Measurements from ENCODE around the gene GRIN2A. TPM values are rescaled to one million over a fixed set of nuclear protein-coding genes. Genes with fewer than 3 reads are reported as not detected.

The GRIN2A gene
- total and polyA plus RNA-seq, 2 of the 13 experiments (the other 11 are each of a cell fraction or from before 2014, with no cell fraction given) = not detected

GRCh38 chr16:10076037-10076436 is 106.2 kb downstream of the GRIN2A start (continued):
- TF ChIP-seq, protein P1, sequence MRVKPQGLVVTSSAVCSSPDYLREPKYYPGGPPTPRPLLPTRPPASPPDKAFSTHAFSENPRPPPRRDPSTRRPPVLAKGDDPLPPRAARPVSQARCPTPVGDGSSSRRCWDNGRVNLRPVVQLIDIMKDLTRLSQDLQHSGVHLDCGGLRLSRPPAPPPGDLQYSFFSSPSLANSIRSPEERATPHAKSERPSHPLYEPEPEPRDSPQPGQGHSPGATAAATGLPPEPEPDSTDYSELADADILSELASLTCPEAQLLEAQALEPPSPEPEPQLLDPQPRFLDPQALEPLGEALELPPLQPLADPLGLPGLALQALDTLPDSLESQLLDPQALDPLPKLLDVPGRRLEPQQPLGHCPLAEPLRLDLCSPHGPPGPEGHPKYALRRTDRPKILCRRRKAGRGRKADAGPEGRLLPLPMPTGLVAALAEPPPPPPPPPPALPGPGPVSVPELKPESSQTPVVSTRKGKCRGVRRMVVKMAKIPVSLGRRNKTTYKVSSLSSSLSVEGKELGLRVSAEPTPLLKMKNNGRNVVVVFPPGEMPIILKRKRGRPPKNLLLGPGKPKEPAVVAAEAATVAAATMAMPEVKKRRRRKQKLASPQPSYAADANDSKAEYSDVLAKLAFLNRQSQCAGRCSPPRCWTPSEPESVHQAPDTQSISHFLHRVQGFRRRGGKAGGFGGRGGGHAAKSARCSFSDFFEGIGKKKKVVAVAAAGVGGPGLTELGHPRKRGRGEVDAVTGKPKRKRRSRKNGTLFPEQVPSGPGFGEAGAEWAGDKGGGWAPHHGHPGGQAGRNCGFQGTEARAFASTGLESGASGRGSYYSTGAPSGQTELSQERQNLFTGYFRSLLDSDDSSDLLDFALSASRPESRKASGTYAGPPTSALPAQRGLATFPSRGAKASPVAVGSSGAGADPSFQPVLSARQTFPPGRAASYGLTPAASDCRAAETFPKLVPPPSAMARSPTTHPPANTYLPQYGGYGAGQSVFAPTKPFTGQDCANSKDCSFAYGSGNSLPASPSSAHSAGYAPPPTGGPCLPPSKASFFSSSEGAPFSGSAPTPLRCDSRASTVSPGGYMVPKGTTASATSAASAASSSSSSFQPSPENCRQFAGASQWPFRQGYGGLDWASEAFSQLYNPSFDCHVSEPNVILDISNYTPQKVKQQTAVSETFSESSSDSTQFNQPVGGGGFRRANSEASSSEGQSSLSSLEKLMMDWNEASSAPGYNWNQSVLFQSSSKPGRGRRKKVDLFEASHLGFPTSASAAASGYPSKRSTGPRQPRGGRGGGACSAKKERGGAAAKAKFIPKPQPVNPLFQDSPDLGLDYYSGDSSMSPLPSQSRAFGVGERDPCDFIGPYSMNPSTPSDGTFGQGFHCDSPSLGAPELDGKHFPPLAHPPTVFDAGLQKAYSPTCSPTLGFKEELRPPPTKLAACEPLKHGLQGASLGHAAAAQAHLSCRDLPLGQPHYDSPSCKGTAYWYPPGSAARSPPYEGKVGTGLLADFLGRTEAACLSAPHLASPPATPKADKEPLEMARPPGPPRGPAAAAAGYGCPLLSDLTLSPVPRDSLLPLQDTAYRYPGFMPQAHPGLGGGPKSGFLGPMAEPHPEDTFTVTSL (CRISPR knock-in tag; IDR thresholded peaks at IDR 0.05; ENCODE audit: borderline replicate concordance) = peak; percentile 71; the same call in 1 of the 2 replicates
- 0 out of 2 replicates have a peak, but pooled peaks have one; percentile 21 for TF ChIP-seq SAP130 (CRISPR knock-in tag; IDR thresholded peaks at IDR 0.05; ENCODE audit: low read depth)
- no peak for TF ChIP-seq THRA (CRISPR knock-in tag; IDR thresholded peaks at IDR 0.05; ENCODE audit: borderline replicate concordance)
- TF ChIP-seq, protein P2, sequence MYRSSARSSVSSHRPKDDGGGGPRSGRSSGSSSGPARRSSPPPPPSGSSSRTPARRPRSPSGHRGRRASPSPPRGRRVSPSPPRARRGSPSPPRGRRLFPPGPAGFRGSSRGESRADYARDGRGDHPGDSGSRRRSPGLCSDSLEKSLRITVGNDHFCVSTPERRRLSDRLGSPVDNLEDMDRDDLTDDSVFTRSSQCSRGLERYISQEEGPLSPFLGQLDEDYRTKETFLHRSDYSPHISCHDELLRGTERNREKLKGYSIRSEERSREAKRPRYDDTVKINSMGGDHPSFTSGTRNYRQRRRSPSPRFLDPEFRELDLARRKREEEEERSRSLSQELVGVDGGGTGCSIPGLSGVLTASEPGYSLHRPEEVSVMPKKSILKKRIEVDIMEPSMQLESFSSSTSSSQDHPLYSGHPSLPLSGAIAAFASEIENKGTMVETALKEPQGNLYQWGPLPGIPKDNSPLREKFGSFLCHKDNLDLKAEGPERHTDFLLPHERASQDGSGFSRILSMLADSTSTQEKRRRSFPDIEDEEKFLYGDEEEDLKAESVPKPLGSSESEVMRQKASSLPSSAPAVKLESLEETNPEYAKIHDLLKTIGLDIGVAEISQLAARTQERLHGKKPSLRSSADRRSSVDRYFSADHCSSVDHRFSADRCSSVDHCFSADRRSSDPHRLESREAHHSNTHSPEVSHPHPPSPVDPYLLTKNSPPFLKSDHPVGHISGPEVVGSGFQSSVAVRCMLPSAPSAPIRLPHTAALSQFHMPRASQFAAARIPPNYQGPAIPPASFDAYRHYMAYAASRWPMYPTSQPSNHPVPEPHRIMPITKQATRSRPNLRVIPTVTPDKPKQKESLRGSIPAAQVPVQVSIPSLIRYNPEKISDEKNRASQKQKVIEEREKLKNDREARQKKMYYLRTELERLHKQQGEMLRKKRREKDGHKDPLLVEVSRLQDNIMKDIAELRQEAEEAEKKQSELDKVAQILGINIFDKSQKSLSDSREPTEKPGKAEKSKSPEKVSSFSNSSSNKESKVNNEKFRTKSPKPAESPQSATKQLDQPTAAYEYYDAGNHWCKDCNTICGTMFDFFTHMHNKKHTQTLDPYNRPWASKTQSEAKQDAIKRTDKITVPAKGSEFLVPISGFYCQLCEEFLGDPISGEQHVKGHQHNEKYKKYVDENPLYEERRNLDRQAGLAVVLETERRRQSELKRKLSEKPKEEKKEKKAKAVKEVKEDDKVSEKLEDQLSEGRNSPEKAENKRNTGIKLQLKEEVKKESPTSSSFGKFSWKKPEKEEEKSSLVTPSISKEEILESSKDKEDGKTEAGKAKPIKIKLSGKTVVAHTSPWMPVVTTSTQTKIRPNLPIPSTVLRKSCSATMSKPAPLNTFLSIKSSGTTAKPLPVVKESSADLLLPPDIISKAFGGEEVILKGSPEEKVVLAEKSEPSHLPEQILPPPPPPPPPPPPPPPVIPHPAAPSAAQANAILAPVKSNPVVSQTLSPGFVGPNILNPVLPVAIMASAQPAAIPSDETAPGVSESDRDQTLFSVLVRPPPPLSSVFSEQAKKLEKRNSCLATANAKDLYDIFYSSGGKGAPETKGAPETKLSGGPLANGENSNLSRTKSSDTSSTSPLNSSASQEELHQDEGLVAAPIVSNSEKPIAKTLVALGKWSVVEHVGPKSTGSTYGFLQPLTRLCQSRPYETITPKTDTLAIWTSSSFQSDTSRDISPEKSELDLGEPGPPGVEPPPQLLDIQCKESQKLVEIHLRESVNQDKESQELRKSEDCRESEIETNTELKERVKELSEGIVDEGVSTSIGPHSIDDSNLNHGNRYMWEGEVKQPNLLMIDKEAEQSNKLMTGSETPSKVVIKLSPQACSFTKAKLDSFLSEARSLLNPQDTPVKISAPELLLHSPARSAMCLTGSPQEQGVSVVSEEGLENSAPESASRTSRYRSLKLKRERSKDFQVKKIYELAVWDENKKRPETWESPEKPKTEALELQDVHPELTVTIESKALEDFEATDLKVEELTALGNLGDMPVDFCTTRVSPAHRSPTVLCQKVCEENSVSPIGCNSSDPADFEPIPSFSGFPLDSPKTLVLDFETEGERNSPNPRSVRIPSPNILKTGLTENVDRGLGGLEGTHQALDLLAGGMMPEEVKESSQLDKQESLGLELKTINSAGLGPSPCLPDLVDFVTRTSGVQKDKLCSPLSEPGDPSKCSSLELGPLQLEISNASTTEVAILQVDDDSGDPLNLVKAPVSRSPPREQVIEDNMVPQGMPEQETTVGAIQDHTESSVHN (CRISPR knock-in tag; IDR thresholded peaks at IDR 0.05) = 0 out of 2 replicates have a peak, but pooled peaks have one; percentile 66
- TF ChIP-seq, protein P3, sequence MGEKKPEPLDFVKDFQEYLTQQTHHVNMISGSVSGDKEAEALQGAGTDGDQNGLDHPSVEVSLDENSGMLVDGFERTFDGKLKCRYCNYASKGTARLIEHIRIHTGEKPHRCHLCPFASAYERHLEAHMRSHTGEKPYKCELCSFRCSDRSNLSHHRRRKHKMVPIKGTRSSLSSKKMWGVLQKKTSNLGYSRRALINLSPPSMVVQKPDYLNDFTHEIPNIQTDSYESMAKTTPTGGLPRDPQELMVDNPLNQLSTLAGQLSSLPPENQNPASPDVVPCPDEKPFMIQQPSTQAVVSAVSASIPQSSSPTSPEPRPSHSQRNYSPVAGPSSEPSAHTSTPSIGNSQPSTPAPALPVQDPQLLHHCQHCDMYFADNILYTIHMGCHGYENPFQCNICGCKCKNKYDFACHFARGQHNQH (CRISPR knock-in tag; IDR thresholded peaks at IDR 0.05) = 0 out of 2 replicates have a peak, but pooled peaks have one; percentile 32
- TF ChIP-seq ZFP41 (CRISPR knock-in tag; IDR thresholded peaks at IDR 0.05; ENCODE audit: borderline replicate concordance) = no peak
- TF ChIP-seq GABPA (IDR thresholded peaks at IDR 0.05; ENCODE audit: low read depth, low read length) = no peak
- peak; percentile 37; the same call in 1 of the 2 replicates for TF ChIP-seq GABPA (CRISPR knock-in tag; IDR thresholded peaks at IDR 0.05; ENCODE audit: low read depth)
- no peak for TF ChIP-seq TFDP1 (CRISPR knock-in tag; IDR thresholded peaks at IDR 0.05; ENCODE audit: borderline replicate concordance)
- no peak for TF ChIP-seq MEIS2 (CRISPR knock-in tag; IDR thresholded peaks at IDR 0.05)
- 0 out of 2 replicates have a peak, but pooled peaks have one; percentile 35 for TF ChIP-seq RNF2 (conservative IDR thresholded peaks at IDR 0.05; ENCODE audit: low read depth)
- TF ChIP-seq JUND (CRISPR knock-in tag; IDR thresholded peaks at IDR 0.05) = peak; percentile 70

All from HepG2 (cell line).